B cell (primary cell): ENCODE results near the gene VIPR2. TPM values are rescaled to one million over a fixed set of nuclear protein-coding genes. Genes with fewer than 3 reads are reported as not detected.

Source experiments
- ATAC-seq: fragments of 200-7000 bp; cut with Tn5 transposase; one replicate; pipeline ENCODE4 v1.10.0; 2021; ENCODE audit warnings: low read depth, mild to moderate bottlenecking, moderate number of reproducible peaks, moderate library complexity
- CTCF ChIA-PET: fragments of 350-600 bp; sonication (Branson Sonifier 250); formaldehyde crosslinking; loops from one replicate; lab custom pipeline; 2021; ENCODE audit warnings: antibody characterized with exemption, inconsistent platforms; lab: Charles Lee
- POLR2A ChIA-PET: fragments of 350-600 bp; sonication (Branson Sonifier 250); formaldehyde crosslinking; loops from one replicate; lab custom pipeline; 2021; ENCODE audit warnings: antibody characterized with exemption; lab: Charles Lee
- DNase-seq: peaks from one replicate; pipeline ENCODE4 v3.0.0; 2013
- H2AFZ ChIP-seq: 2 replicates; pipeline ENCODE4 v1.6.1; 2012; ENCODE audit warnings: mild to moderate bottlenecking, low read depth, low read length; ENCODE audit not compliant: insufficient read depth, poor library complexity, severe bottlenecking
- H3K27ac ChIP-seq, 2 donors: 1 replicate in 1 of 2; 2 replicates in 1 of 2; pipeline ENCODE4 v1.5.1; 2012 to 2013; ENCODE audit warnings: low read length in 2 of 2, mild to moderate bottlenecking in 2 of 2, moderate library complexity in 1 of 2
- H3K27me3 ChIP-seq, 4 experiments: fragments of 200-600 bp in 1 of 4; sonication (generic) in 1 of 4; replicated peaks in 1 of 4; 1 replicate in 2 of 4; 2 replicates in 2 of 4; pipeline versions ENCODE4 v1.6.1 to v1.7.0; 2013 to 2016; ENCODE audit warnings: low read length in 3 of 4, mild to moderate bottlenecking in 2 of 4, mixed read lengths in 1 of 4, moderate library complexity in 1 of 4; ENCODE audit not compliant: insufficient read depth in 4 of 4, control insufficient read depth in 3 of 4; ENCODE audit errors: control extremely low read depth in 1 of 4
- H3K36me3 ChIP-seq, 2 experiments: replicated peaks in 1 of 2; 1 replicate in 1 of 2; 2 replicates in 1 of 2; pipeline versions ENCODE4 v1.6.1 to v1.7.1; 2013; ENCODE audit warnings: low read length in 1 of 2; ENCODE audit not compliant: insufficient read depth in 2 of 2, control insufficient read depth in 1 of 2; ENCODE audit errors: control extremely low read depth in 1 of 2, extremely low read depth in 1 of 2
- H3K4me1 ChIP-seq, 2 donors: fragments of 200-600 bp in 1 of 2; sonication (generic) in 1 of 2; 1 replicate in 1 of 2; 2 replicates in 1 of 2; pipeline versions ENCODE4 v1.5.1 to v1.6.1; 2013 to 2017; ENCODE audit warnings: low read length in 2 of 2; ENCODE audit not compliant: control insufficient read depth in 2 of 2, insufficient read depth in 2 of 2
- H3K4me2 ChIP-seq: replicated peaks from 2 replicates; pipeline ENCODE3; 2012; ENCODE audit warnings: mild to moderate bottlenecking, low read depth, low read length; ENCODE audit not compliant: poor library complexity, severe bottlenecking
- H3K4me3 ChIP-seq, 5 experiments: fragments of 200-600 bp in 1 of 5; sonication (generic) in 1 of 5; 1 replicate in 3 of 5; 2 replicates in 2 of 5; pipeline versions ENCODE4 v1.5.1 to v1.7.0; 2011 to 2016; ENCODE audit warnings: low read length in 4 of 5, mild to moderate bottlenecking in 4 of 5, low read depth in 2 of 5, control low read depth in 1 of 5, moderate library complexity in 1 of 5; ENCODE audit not compliant: insufficient read depth in 1 of 5; ENCODE audit errors: control extremely low read depth in 1 of 5, extremely low read depth in 1 of 5
- H3K79me2 ChIP-seq: fragments of 200-600 bp; sonication (generic); one replicate; pipeline ENCODE4 v1.6.0; 2016; ENCODE audit warnings: low read length; ENCODE audit not compliant: control insufficient read depth, insufficient read depth
- H3K9ac ChIP-seq: fragments of 200-600 bp; sonication (generic); 2 replicates; pipeline ENCODE4 v1.6.1; 2017; ENCODE audit warnings: mild to moderate bottlenecking, low read length, moderate library complexity
- H3K9me3 ChIP-seq, 3 donors: one replicate each; pipeline versions ENCODE4 v1.6.1 to v1.7.1; 2013; ENCODE audit warnings: low read length in 2 of 3; ENCODE audit not compliant: control insufficient read depth in 2 of 3, insufficient read depth in 1 of 3; ENCODE audit errors: control extremely low read depth in 1 of 3
- H4K20me1 ChIP-seq: 2 replicates; pipeline ENCODE4 v1.6.0; 2012; ENCODE audit warnings: mild to moderate bottlenecking, low read length; ENCODE audit not compliant: insufficient read depth, control insufficient read depth, poor library complexity, severe bottlenecking
- H3K27ac Mint-ChIP-seq: one replicate; pipeline ENCODE4 v1.8.0; 2021; ENCODE audit warnings: mixed read lengths
- H3K27me3 Mint-ChIP-seq: one replicate; pipeline ENCODE4 v1.8.0; 2021; ENCODE audit warnings: mixed read lengths
- H3K4me1 Mint-ChIP-seq: one replicate; pipeline ENCODE4 v1.8.0; 2021; ENCODE audit warnings: mixed read lengths
- H3K4me3 Mint-ChIP-seq: one replicate; pipeline ENCODE4 v1.8.0; 2021; ENCODE audit warnings: mixed read lengths
- H3K9me3 Mint-ChIP-seq: one replicate; pipeline ENCODE4 v1.8.0; 2022; ENCODE audit warnings: mixed read lengths; ENCODE audit not compliant: insufficient read depth
- EZH2 ChIP-seq: IDR thresholded peaks from 2 replicates; pipeline ENCODE4 v1.6.1; 2012; ENCODE audit warnings: borderline replicate concordance, low read depth, mild to moderate bottlenecking, moderate library complexity, low read length; ENCODE audit not compliant: insufficient read depth, poor library complexity, severe bottlenecking
- WGBS: methylation state at CpG from one replicate; pipeline ENCODE4 v1.1.5; 2013; ENCODE audit warnings: missing lambda C conversion rate; ENCODE audit not compliant: insufficient coverage; 5-methylcytosine and 5-hydroxymethylcytosine counted together
- intact Hi-C: fragments of 100-400 bp; cut with micrococcal nuclease; formaldehyde crosslinking; loops from one replicate; pipeline ENCODE4 v1.10.0; 2022
- polyA plus RNA-seq: library from polyadenylated mRNA; depleted of rRNA; stranded (reverse); fragments of >200 nt; gene quantifications from 2 replicates; pipeline ENCODE4 v1.2.3, GENCODE V29; 2012
- total RNA-seq, 2 donors: library from RNA; stranded (reverse); fragments of 120-200 nt in 1 of 2; gene quantifications; 1 replicate in 1 of 2; 2 replicates in 1 of 2; pipeline versions ENCODE4 v1.2.3 to v1.2.4, GENCODE V29; 2013 to 2022
- TF ChIP-seq, protein P1 (sequence below): fragments of 200-600 bp; IDR thresholded peaks from one replicate; pipeline ENCODE4 v1.8.0; 2022; ENCODE audit warnings: antibody characterized with exemption, mild to moderate bottlenecking

Gene VIPR2
- total and polyA plus RNA-seq, 2 donors (not counting 1 experiment from before 2014, with no cell fraction given) = not detected

DNA sequence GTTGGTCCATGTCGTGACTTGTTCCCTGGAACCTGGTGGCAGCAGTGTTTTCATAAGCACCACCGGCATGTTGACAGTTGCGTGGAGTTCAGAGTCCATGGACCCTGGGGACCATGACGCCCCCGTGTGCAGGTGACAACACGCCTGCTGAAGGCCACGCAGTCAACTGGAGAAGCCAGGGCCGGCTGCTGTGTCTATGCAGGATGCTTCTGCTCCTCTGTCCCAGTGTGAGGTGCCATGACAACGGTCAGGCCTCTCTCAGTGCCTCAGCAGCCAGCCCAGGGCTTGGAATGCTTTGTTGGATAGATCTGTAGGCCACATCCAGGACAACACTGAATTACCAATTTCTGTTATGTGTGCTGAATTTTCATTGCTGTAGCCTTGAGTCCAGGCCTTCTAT lies 10.7 kb upstream of the VIPR2 start:
- ChIA-PET POLR2A (no interaction called here), CTCF (no interaction called here)
- no peak overlapping the region for H3K4me3 Mint-ChIP-seq
- ATAC-seq (no peak), DNase-seq (no peak)
- H3K27ac Mint-ChIP-seq = no peak overlapping the region
- H3K4me1 Mint-ChIP-seq = no peaks in the 10 kb centered on the region
- TF ChIP-seq, protein P1, sequence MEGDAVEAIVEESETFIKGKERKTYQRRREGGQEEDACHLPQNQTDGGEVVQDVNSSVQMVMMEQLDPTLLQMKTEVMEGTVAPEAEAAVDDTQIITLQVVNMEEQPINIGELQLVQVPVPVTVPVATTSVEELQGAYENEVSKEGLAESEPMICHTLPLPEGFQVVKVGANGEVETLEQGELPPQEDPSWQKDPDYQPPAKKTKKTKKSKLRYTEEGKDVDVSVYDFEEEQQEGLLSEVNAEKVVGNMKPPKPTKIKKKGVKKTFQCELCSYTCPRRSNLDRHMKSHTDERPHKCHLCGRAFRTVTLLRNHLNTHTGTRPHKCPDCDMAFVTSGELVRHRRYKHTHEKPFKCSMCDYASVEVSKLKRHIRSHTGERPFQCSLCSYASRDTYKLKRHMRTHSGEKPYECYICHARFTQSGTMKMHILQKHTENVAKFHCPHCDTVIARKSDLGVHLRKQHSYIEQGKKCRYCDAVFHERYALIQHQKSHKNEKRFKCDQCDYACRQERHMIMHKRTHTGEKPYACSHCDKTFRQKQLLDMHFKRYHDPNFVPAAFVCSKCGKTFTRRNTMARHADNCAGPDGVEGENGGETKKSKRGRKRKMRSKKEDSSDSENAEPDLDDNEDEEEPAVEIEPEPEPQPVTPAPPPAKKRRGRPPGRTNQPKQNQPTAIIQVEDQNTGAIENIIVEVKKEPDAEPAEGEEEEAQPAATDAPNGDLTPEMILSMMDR = no peak
- no peak for TF ChIP-seq EZH2
- Histone ChIP-seq H2AFZ (no peak overlapping the region), H3K27ac (no peak overlapping the region), H3K4me2 (no peak overlapping the region), H3K36me3 (no peaks in the 10 kb centered on the region), H3K4me1 (no peaks in the 10 kb centered on the region), H3K4me3 (no peak overlapping the region), H3K9ac (no peak overlapping the region), H3K27me3 (no peaks in the 10 kb centered on the region), H3K9me3 (peaks cover 0 to 3% (median 0%) of the 10 kb centered on the region in 3 donors), H3K79me2 (no peaks in the 10 kb centered on the region), H4K20me1 (no peaks in the 10 kb centered on the region)
- intact Hi-C loops = no loop called here
- WGBS = 81% methylated on average over 8 of the region's 9 CpGs
- no peaks in the 10 kb centered on the region for H3K27me3 Mint-ChIP-seq
- no peaks in the 10 kb centered on the region for H3K9me3 Mint-ChIP-seq

DNA sequence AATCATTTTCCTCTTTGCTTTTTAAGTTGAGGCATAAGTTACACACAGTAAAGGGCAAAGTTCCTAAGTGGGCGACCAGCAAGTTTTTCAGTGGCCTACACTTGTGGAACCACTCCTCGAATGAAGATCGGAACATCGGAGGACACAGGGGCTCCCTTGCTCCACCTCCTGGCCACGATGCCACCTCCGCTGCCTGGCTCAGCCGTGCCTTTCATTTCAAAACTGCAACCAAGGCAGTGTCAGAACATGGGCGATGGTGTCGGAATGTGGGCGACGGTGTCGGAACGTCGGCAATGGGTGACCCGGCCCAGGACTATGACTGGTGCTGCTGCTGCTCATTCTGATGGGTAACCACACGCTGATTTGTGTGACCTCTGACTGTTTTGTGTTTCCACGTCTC lies 9.6 kb upstream of the VIPR2 start:
- intact Hi-C loops = no loop called here
- DNase-seq (no peak), ATAC-seq (no peak)
- Histone ChIP-seq H2AFZ (no peak overlapping the region), H3K9me3 (peaks cover 0 to 3% (median 0%) of the 10 kb centered on the region in 3 donors), H3K27ac (no peak overlapping the region), H3K9ac (no peak overlapping the region), H3K4me1 (no peaks in the 10 kb centered on the region), H3K27me3 (no peaks in the 10 kb centered on the region), H3K36me3 (no peaks in the 10 kb centered on the region), H3K79me2 (no peaks in the 10 kb centered on the region), H4K20me1 (no peaks in the 10 kb centered on the region), H3K4me3 (no peak overlapping the region), H3K4me2 (no peak overlapping the region)
- no peaks in the 10 kb centered on the region for H3K9me3 Mint-ChIP-seq
- no peaks in the 10 kb centered on the region for H3K27me3 Mint-ChIP-seq
- WGBS = 84% methylated on average over 17 of the region's 17 CpGs
- H3K4me3 Mint-ChIP-seq = no peak overlapping the region
- no peak overlapping the region for H3K27ac Mint-ChIP-seq
- H3K4me1 Mint-ChIP-seq = no peaks in the 10 kb centered on the region
- CTCF ChIA-PET = no interaction called here
- POLR2A ChIA-PET = no interaction called here
- no peak for TF ChIP-seq EZH2
- TF ChIP-seq, protein P1 = no peak
